Omental fat pad (tissue), 4 donors: ENCODE measurements around the gene THY1. TPM values are rescaled to one million over a fixed set of nuclear protein-coding genes. Genes with fewer than 3 reads are reported as not detected.

Source experiments
- ATAC-seq: fragments of 150-250 bp; one replicate; pipeline ENCODE4 v1.9.1; 2016; ENCODE audit warnings: mild to moderate bottlenecking, moderate library complexity; ENCODE audit not compliant: low FRiP score
- DNase-seq: peaks from one replicate; pipeline ENCODE4 v3.0.0-alpha.2; 2019; ENCODE audit warnings: low spot score
- small RNA-seq: library from RNA; depleted of rRNA; stranded (forward); fragments of <200 nt; gene quantifications from one replicate; pipeline ENCODE3, GENCODE V24; 2016
- total RNA-seq, 4 donors: library from RNA; depleted of rRNA; stranded (reverse); fragments of >200 nt; gene quantifications; one replicate each; pipeline ENCODE4 v1.1.0, GENCODE V29; 2016
- TF ChIP-seq, protein P1 (sequence below), 3 donors: fragments of 450-650 bp; IDR thresholded peaks; one replicate each; pipeline ENCODE4 v1.5.1; 2016 to 2017; ENCODE audit warnings: antibody characterized with exemption in 3 of 3, mild to moderate bottlenecking in 3 of 3, moderate library complexity in 2 of 3

THY1 gene
- total RNA-seq, 4 donors from 2014 or later, result 12.0 to 71.5 (median 33.3) TPM

DNA sequence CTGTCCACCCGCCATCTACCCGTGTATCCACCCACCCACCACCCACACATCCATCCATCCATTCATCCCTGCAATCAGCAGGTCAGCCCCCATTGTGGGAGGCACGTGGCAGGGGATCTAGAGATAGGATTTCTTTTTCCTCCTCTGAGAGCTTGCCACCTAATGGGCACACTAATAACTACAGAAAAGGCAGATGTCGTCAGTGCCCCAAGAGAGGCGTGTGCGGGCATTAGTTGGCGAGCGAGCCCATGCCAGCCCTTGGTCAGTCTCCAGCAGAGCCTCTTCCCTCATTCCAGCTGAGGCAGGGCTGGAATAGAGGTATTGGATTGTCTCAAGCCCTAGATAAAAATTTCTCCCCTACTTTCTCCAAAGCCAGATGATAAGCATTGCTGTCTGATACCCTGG is 51.2 kb downstream of the THY1 start:
- no peak for DNase-seq
- ATAC-seq, result no peak
- TF ChIP-seq, protein P1, sequence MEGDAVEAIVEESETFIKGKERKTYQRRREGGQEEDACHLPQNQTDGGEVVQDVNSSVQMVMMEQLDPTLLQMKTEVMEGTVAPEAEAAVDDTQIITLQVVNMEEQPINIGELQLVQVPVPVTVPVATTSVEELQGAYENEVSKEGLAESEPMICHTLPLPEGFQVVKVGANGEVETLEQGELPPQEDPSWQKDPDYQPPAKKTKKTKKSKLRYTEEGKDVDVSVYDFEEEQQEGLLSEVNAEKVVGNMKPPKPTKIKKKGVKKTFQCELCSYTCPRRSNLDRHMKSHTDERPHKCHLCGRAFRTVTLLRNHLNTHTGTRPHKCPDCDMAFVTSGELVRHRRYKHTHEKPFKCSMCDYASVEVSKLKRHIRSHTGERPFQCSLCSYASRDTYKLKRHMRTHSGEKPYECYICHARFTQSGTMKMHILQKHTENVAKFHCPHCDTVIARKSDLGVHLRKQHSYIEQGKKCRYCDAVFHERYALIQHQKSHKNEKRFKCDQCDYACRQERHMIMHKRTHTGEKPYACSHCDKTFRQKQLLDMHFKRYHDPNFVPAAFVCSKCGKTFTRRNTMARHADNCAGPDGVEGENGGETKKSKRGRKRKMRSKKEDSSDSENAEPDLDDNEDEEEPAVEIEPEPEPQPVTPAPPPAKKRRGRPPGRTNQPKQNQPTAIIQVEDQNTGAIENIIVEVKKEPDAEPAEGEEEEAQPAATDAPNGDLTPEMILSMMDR (IDR thresholded peaks at IDR 0.05), result no peak

DNA sequence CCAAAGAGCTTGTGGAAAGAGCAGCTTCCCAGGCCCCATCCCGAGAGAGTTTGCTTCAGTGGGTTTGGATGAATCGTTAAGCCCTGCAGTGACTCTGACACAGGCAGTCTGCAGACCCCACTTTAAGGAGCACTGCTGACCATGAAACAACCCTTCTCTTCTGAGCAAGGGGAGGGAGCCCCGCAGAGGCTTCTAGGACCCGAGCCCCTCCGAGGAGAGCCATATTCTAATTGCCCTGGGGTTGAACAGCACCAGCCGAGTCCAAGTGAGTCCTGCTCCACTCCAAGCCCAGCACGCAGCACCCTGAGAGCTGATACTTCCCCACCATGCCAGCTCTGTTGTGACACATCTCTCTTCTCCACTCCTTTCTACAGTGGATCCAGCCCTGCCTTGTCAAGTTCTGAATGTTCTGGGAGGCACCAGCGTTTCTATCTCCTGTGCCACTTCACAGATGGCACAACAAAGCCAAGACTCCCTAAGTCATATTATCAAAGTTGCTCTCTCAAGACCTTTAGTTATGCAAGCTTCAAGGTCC is 51.8 kb downstream of the THY1 start:
- TF ChIP-seq, protein P1 (IDR thresholded peaks at IDR 0.05), result no peak
- ATAC-seq (no peak), DNase-seq (no peak)

- no peak for DNase-seq
- ATAC-seq, result no peak
- TF ChIP-seq, protein P1 (IDR thresholded peaks at IDR 0.05), result no peak
Observed at GRCh38 chr11:119370486-119371046, 52.4 kb downstream of the THY1 start.

GRCh38 chr11:119369132-119369925 is 53.6 kb downstream of the THY1 start:
- DNase-seq (no peak), ATAC-seq (no peak)
- TF ChIP-seq, protein P1 (IDR thresholded peaks at IDR 0.05), result no peak

DNA sequence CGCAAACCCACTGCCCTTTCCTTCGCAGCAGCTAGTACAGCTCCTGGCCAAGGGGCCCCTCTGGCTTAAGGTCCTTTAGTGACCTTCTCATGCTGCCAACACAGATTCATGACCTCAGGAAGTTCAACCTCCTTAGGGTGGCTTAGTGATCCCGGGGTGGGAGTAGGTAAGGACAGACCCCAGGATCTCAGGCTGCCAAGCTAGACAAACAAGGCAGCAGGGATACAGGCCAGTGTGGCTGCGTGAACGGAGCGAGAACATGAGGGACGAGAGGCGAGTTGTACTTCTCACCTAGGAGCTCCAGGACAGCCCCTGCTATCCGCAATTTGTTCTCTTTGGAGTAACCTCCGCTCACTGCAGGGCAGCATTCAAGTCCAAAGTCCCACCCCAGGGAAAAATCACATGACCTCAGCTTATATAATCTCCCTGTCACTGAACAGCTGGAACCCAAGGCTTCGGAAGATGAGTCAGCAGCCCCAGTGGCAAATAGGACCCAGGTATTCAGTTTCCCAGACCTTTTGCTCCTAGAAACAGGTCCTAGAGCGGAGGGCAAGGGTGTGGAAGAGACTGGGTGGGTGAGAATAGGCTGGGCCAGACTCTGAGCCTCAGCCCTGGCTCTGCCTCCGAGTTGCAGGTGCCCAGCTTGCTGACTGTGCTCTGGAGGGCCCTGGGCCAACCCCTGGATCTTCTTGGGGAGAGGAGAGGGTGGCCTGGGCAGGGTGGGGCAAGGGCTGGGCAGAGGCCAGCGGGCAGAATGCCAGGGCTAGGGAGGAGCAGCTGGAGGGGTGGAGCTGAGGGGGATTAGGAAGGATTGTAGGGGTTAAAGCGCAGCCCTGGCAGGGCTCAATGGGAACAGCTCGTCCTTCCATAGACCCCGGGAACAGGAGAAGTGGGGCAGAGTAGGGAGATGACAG is 54.6 kb downstream of the THY1 start:
- TF ChIP-seq, protein P1 (IDR thresholded peaks at IDR 0.05), result no peak
- ATAC-seq, result peak; percentile 27
- no peak for DNase-seq

GRCh38 chr11:119367661-119368120 is 55.3 kb downstream of the THY1 start:
- ATAC-seq, result peak; percentile 50
- DNase-seq, result no peak
- TF ChIP-seq, protein P1 (IDR thresholded peaks at IDR 0.05), result no peak

Small RNA genes within 50 kb of the gene (small RNA-seq; reads per million reads assigned to genes)
- not detected for gene AP003396.4

Other genes with a start within 250 kb of the THY1 start
- gene NHERF4, start 237.7 kb downstream of the THY1 start, total RNA-seq, result 10 to 100 TPM in 1 of 4 donors, 1 to 10 TPM in 2, not detected in 1; 1.3 to 11.7 (median 1.4) TPM
- 10 to 100 TPM; 12.9 to 26.6 (median 20.9) TPM for gene CBL, start 216.8 kb downstream of the THY1 start, total RNA-seq
- gene MCAM, start 106.0 kb downstream of the THY1 start, total RNA-seq, result 1,000 to 10,000 TPM in 1 of 4 donors, 100 to 1,000 TPM in 3; 613 to 1,211 (median 746) TPM
- 10 to 100 TPM in 1 of 4 donors, 1 to 10 TPM in 3; 8.9 to 11.1 (median 9.4) TPM for gene RNF26, start 88.6 kb downstream of the THY1 start, total RNA-seq
- 10 to 100 TPM; 18.0 to 74.2 (median 35.5) TPM for gene C1QTNF5, start 82.3 kb downstream of the THY1 start, total RNA-seq
- not detected for gene MFRP, start 76.5 kb downstream of the THY1 start, total RNA-seq
- gene USP2, start 41.5 kb downstream of the THY1 start, total RNA-seq, result 10 to 100 TPM in 2 of 4 donors, under 1 TPM in 2; 0.63 to 18.7 (median 9.2) TPM